ENCODE data around the gene CBX6.

GRCh38 chr22:38890377-38890776 is 18.4 kb upstream of the CBX6 start:
- TF ChIP-seq EZH2phosphoT487 (IDR thresholded peaks at IDR 0.05; ENCODE audit: insufficient read depth, low read depth) (no peak), EZH2 (IDR thresholded peaks at IDR 0.05; ENCODE audit: insufficient read depth, poor library complexity, severe bottlenecking) (no peak)
